Kidney epithelial cell (primary cell): ENCODE results near the gene VSTM1. TPM values are rescaled to one million over a fixed set of nuclear protein-coding genes. Genes with fewer than 3 reads are reported as not detected.

Experiments
- DNase-seq: peaks from one replicate; pipeline ENCODE4 v3.0.0-alpha.2; 2010; ENCODE audit warnings: low read depth
- H3K27me3 ChIP-seq: 2 replicates; pipeline ENCODE4 v1.6.0; 2011; ENCODE audit warnings: low read length; ENCODE audit not compliant: control insufficient read depth, insufficient read depth
- H3K36me3 ChIP-seq: 2 replicates; pipeline ENCODE4 v1.5.1; 2011; ENCODE audit warnings: low read length; ENCODE audit not compliant: control insufficient read depth, insufficient read depth
- H3K4me3 ChIP-seq: 2 replicates; pipeline ENCODE4 v1.5.1; 2011; ENCODE audit warnings: low read depth, mild to moderate bottlenecking, control low read depth, low read length
- CTCF ChIP-seq: IDR thresholded peaks from 2 replicates; pipeline ENCODE4 v1.5.1; 2011; ENCODE audit warnings: mild to moderate bottlenecking, moderate library complexity, low read length, control low read depth, inconsistent platforms; ENCODE audit not compliant: insufficient read depth, poor library complexity, severe bottlenecking
- total RNA-seq: library from RNA; depleted of rRNA; stranded (reverse); fragments of >200 nt; gene quantifications from 2 replicates; pipeline ENCODE4 v1.2.3, GENCODE V29; 2015

Gene VSTM1
- total RNA-seq, 1 donor from 2014 or later, result not detected

- no peak for DNase-seq
- no peak for TF ChIP-seq CTCF
- Histone ChIP-seq H3K36me3 (no peaks in the 10 kb centered on the region), H3K27me3 (no peaks in the 10 kb centered on the region), H3K4me3 (no peak overlapping the region)
Observed at GRCh38 chr19:53999694-54000093, 64.0 kb downstream of the VSTM1 start.

GRCh38 chr19:53998223-53998622 lies 65.5 kb downstream of the VSTM1 start:
- H3K27me3 ChIP-seq, result peaks cover 10% of the 10 kb centered on the region
- no peak for DNase-seq
- H3K36me3 ChIP-seq, result no peaks in the 10 kb centered on the region
- no peak for TF ChIP-seq CTCF
- H3K4me3 ChIP-seq, result no peak overlapping the region

GRCh38 chr19:53994811-53995210 lies 68.9 kb downstream of the VSTM1 start:
- no peak for TF ChIP-seq CTCF
- no peak for DNase-seq
- H3K27me3 ChIP-seq, result peaks cover 31% of the 10 kb centered on the region
- no peak overlapping the region for H3K4me3 ChIP-seq
- H3K36me3 ChIP-seq, result no peaks in the 10 kb centered on the region

GRCh38 chr19:53993448-53993847 lies 70.2 kb downstream of the VSTM1 start:
- Histone ChIP-seq H3K36me3 (no peaks in the 10 kb centered on the region), H3K27me3 (peaks cover 33% of the 10 kb centered on the region), H3K4me3 (no peak overlapping the region)
- TF ChIP-seq CTCF, result no peak
- no peak for DNase-seq

GRCh38 chr19:53992815-53993214 lies 70.9 kb downstream of the VSTM1 start:
- H3K4me3 ChIP-seq, result no peak overlapping the region
- no peak for TF ChIP-seq CTCF
- no peak for DNase-seq
- no peaks in the 10 kb centered on the region for H3K36me3 ChIP-seq
- H3K27me3 ChIP-seq, result peaks cover 33% of the 10 kb centered on the region

GRCh38 chr19:53992211-53992610 lies 71.5 kb downstream of the VSTM1 start:
- no peak for DNase-seq
- Histone ChIP-seq H3K36me3 (no peaks in the 10 kb centered on the region), H3K27me3 (peaks cover 33% of the 10 kb centered on the region), H3K4me3 (no peak overlapping the region)
- TF ChIP-seq CTCF, result no peak
